Activated CD4-positive, alpha-beta T cell treated with anti-CD3 and anti-CD28 coated beads, Interleukin-2, amount 50 U/mL, for 48 hours (primary cell): ENCODE data around the gene SSNA1.

ENCODE experiments used
- DNase-seq, 2 experiments: peaks; one replicate each; pipeline ENCODE4 v3.0.0-alpha.2; 2020

SSNA1 gene

GRCh38 chr9:137201205-137201868 lies 12.9 kb downstream of the SSNA1 start:
- DNase-seq = no peak

DNA sequence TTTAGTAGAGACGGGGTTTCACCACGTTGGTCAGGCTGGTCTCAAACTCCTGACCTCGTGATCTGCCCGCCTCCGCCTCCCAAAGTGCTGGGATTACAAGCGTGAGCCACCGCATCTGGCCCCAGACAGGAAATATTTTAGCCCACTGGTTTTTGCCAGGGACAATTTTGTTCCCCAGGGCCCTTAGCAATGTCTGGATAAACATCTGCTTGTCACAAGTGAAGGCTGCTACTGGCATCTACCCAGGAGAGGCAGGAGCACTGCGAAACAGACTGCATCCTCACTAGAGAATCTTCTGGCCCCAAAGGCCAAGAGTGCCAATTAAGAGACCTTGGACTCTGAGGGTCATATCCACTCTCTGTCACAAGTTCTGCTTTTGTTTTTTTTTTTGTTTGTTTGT lies 14.5 kb downstream of the SSNA1 start:
- no peak for DNase-seq

GRCh38 chr9:137204731-137205125 lies 16.3 kb downstream of the SSNA1 start:
- no peak for DNase-seq

GRCh38 chr9:137205126-137206069 lies 16.9 kb downstream of the SSNA1 start, which contains the start of the genes NDOR1 and TMEM203:
NDOR1 (plus strand) TSS chr9:137205700; CDS start chr9:137205778, 78 bp downstream.
TMEM203 (minus strand) TSS chr9:137205648; CDS start chr9:137205414, 234 bp downstream.
- peak; percentile 95 to 96 for DNase-seq

GRCh38 chr9:137206602-137207001 lies 18.1 kb downstream of the SSNA1 start:
- no peak for DNase-seq

DNA sequence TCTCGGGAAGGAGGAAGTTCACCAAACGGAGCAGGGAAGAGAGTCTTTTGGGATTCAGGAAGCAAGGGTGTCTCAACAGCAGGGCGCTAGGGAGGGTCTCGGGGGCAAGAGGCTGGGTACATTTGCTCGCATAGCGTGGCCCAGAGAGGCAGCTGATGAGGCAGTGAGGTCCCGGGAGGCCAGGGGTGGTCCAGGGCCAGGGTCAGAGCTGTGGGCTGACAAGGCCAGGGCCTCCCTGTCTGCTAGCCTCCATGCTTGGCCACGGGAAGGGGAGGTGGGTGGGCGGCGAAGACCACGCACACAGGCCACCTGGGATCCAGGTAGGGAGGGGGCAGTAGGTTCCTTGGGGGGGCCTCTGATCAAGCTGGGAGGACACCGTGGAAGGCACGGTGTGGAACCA lies 23.1 kb downstream of the SSNA1 start:
- DNase-seq = no peak

DNA sequence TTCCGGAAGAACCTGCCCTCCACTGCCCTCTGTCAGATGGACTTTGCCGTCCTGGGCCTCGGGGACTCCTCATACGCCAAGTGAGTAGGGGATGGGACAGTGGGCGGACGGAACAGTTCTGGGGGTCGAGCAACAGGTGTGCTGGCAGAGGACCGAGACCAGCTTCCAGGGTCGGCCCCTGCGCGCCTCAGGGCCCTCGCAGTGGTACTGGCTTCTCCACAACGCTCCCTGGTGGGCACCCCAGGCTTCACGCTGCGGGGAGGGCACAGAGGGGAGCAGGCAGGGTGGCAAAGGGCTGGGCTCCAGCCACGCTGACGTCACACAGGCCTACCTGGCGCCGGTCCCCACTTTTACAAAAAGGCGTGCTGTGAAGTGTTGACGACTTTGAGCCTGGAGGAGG lies 24.0 kb downstream of the SSNA1 start:
- no peak for DNase-seq

- no peak for DNase-seq
Observed at GRCh38 chr9:137213160-137214060, 24.9 kb downstream of the SSNA1 start.

GRCh38 chr9:137214620-137215019 lies 26.1 kb downstream of the SSNA1 start:
- DNase-seq = no peak

DNA sequence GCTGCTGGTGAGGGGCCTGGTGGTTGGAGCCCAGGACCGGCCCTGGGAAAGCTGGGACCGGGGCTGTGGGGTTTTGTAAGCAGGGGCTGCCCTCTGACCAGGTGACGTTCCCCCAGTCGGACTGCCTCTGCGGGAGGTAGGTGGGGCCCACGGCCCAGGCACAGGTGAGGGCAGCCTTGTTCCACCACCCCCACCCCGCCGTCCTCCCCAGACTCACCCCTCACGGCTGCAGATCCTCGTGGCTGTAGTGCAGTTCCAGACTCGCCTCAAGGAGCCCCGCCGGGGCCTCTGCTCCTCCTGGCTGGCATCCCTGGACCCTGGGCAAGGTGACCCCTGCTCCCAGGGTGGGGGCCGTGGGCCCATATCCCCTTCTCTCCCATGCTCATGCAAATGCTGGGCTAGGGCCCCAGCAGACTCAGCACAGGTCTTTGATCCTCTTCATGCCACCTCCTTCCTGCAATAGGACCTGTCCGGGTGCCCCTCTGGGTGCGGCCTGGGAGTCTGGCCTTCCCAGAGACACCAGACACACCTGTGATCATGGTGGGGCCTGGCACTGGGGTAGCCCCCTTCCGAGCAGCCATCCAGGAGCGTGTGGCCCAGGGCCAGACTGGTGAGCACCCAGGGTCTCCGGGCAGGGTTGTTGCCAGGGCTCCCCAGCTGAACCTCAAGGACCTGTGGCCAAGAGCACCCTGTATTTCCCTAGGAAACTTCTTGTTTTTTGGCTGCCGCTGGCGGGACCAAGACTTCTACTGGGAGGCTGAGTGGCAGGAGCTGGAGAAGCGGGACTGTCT lies 26.9 kb downstream of the SSNA1 start:
- DNase-seq = no peak

- DNase-seq = no peak
Observed at GRCh38 chr9:137216188-137216965, 27.9 kb downstream of the SSNA1 start.

DNA sequence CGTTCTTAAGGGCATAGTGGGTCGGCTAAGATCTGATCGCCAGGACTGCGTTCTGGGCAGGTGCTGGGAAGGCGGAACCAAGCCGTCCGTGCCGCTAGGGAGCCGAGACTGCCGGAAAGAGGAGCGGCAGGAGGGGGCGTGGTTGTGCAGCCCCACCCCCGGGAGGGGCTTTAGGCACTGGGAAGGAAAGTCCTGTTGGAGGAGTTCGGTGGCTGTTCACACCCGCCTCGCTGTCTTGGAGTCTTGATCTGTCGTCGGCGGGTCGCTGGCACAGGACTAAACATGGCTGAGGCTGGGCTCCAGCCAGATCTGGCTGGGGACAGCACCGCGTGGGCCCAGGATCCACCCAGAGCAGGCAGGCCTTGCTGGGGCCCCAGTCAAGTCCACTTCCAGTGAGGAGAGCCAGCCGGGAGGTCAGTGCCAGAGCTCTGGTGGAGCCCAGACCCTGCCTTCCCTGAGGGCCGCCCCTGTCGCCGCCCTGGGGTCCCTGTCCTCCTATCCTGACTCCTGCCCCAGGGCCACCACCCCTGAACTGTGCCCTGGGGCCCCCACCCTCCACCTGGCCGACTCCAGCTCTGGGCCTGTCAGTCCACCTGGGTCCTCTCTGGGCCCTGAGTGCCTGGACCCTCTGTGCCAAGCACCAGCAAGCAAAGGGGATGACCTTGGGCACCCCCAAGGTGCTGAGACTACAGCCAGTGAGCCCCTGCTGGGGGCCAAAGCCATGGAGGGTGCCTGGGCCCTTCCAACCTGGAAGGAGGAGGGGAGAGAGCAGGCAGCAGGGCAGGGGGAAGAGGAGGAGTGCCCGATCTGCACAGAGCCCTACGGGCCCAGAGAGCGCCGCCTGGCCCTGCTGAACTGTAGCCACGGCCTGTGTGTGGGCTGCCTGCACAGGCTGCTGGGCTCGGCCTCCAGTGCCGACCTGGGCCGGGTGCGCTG lies 29.1 kb downstream of the SSNA1 start:
- DNase-seq = no peak

GRCh38 chr9:137218212-137218753 lies 29.8 kb downstream of the SSNA1 start:
- DNase-seq = no peak

DNA sequence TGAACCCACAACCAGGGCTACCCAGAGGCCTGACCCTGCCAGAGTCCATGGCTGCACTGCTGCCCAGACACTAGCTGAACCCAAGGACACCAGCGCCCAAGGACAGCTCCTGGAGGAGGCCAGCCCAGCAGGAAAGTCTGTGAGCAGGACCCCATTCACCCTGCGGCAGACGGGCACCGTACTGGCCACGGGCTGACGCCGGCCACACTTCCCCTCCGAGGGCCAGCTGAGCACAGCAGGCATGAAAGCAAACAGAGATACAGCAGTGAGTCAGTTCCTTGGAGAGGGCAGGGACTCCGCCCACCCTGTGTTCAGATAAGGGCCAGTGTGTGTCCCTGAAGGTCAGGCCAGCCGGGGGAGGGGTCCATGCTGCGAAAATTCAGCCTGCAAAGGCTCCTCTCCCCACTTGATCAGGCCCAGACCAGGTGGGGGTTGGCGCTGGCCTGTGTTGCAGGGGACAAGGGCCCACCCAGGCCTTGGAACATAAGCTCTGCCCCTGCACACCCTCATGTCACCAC lies 30.3 kb downstream of the SSNA1 start:
- DNase-seq = no peak

- DNase-seq = no peak
Observed at GRCh38 chr9:137219757-137220316, 31.4 kb downstream of the SSNA1 start.

GRCh38 chr9:137220317-137221094 lies 32.0 kb downstream of the SSNA1 start:
- no peak for DNase-seq

- no peak for DNase-seq
Observed at GRCh38 chr9:137221095-137221505, 32.6 kb downstream of the SSNA1 start.

GRCh38 chr9:137221506-137222111 lies 33.1 kb downstream of the SSNA1 start:
- DNase-seq = no peak
